Measurements from ENCODE around the gene ANKRD49.
"Not testable (repeated sequence)": the region's sequence is repeated elsewhere in the genome, so short reads cannot be mapped to it uniquely, and the experiment has no call there.

ANKRD49 gene

GRCh38 chr11:94493281-94494125 is at the start of gene ANKRD49, which contains the start of gene MRE11:
Gene ANKRD49 (plus strand): TSS chr11:94493984. CDS start chr11:94496694, 2,710 bp downstream.
Gene MRE11 (minus strand): TSS chr11:94493844. CDS start chr11:94492801, 1,043 bp downstream.
- peak; percentile 97 for DNase-seq

DNA sequence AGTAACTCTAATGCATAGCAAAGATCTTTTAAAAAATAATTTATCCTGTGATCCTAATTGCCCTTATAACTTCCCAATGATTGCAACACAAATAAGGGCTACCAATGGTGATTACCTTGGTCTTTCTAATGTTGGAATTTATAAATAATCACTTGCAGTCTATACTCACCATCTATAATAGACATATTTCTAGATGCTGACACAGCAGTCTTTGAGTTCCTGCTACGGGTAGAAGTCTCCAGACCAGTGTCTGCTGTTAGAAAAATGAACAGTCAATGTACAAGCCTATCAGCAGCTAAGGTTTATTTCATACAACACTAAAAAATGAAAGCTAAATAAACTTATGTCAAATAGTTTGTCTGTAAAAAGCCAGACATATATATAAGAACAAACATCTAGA is 48.1 kb upstream of the ANKRD49 start:
- no peak for DNase-seq

GRCh38 chr11:94447149-94447548 is 46.6 kb upstream of the ANKRD49 start:
- DNase-seq = no peak

DNA sequence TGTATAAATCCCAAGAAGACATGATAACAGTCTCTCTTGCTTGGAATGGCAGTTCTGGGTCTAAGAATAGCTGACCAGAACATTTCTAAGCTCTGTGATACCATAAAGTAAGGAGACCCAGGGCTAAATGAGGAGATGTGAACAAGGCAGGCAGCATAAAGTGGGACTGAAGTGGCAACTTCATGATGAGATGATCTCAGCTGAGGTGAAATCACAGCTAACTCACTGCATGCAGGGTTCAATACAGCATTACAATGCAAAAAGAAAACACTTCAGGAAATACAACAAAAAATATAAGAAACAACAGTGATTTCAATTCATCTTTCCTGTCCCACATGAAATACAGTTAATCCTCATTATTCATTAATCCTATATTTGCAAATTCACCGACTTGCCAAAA is 44.8 kb upstream of the ANKRD49 start:
- DNase-seq = no peak

GRCh38 chr11:94449437-94449836 is 44.3 kb upstream of the ANKRD49 start:
- DNase-seq = no peak

DNA sequence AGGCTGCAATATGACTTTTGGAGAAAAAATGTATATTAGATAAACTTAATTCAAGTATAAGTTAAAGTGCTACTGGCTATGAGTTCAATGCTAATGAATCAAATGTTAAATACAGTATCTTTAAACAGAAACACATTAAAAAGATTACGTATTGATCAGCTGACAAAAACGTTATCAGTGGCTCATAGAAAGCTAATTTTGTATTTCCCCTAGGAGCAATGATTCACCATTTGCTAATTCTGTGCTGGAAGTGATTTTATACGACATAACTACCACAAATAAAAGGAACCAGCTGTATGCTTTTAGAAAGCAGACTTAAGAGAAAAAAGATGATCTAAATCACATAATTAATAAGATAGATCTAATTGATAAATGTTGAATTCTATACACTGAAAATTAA is 43.7 kb upstream of the ANKRD49 start:
- DNase-seq = no peak

- DNase-seq = no peak
Measured at GRCh38 chr11:94452988-94453387, 40.8 kb upstream of the ANKRD49 start.

- no peak for DNase-seq
Measured at GRCh38 chr11:94454301-94454700, 39.5 kb upstream of the ANKRD49 start.

GRCh38 chr11:94455861-94456260 is 37.9 kb upstream of the ANKRD49 start:
- DNase-seq = no peak

DNA sequence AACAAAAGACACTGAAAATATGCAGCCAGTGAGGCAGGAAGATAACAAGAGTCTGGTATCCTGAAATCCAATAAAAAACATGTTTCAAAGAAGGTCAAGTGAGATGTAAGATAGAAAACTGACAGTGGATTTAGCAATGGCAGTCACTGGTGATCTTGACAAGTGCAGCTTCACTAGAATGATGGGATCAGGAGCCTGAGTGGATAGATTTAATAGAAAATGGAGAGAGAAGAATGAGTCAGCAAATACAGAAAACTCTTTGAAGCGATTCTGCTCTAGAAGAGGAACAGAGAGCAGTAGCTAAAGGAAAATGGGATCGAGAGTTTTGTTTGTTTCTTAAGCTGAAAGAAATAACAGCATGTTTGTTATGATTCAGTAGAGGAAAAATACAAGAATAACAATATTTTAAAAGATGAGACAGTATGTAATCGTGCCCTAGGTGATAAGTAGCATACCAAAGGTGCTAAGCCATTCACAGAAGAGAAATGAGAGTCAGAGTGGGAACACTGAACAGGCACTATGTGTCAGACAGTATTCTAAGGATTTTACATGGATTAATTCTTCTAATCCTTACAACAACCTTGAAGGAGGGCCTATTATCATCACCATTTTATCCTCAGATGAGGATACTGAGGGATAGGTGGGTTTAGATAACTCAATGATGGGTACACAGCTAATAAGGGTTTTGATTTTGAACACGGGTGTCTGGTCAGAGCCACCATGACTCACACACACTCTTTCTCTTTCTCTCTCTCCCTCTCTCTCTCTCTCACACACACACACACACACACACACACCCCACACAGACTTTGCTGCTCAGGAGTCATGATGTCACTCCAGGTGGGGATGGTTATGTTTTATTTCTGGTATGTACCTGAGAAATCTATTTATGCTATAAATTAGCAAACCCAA is 36.4 kb upstream of the ANKRD49 start:
- DNase-seq = no peak

DNA sequence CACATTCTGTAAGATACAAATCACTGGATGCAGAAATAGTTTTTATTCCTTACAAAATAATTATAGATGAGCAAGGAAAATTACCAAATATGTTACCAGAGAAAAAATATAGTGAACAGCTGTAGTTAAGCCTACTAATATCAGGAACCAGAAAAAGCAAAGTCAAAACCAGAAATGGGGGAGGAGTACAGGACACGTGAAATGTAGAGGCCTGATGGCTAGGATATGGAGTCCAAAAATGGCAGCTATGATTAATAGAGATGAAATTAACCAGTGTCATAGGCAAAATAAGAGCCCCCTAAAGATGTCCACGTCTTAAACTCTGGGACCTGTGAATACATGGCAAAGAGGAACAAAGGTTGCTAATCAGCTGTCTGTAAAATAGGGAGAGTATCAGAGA is 34.2 kb upstream of the ANKRD49 start:
- DNase-seq = no peak

DNA sequence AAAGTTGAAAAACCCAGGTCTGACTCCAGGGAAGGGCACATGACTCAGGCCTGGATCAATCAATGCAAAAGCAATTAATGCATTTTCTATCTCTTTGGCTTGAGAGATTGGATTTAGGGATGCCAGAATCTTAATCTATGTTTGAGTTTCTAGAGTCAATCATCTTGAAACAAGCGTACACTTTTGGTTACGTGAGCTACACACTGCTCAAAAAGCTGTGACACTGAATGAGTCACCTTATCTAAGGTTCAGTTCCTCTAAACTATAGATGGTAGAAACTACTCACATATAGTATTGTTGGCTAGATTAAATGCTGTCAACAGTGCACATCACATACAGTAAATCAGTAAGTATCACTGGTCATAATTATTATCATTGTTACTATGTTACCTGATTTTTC is 24.4 kb upstream of the ANKRD49 start:
- no peak for DNase-seq

GRCh38 chr11:94472916-94473799 is 20.6 kb upstream of the ANKRD49 start:
- no peak for DNase-seq

GRCh38 chr11:94477624-94478023 is 16.2 kb upstream of the ANKRD49 start:
- no peak for DNase-seq

GRCh38 chr11:94481342-94481741 is 12.4 kb upstream of the ANKRD49 start:
- no peak for DNase-seq

GRCh38 chr11:94486068-94486467 is 7.7 kb upstream of the ANKRD49 start:
- no peak for DNase-seq

GRCh38 chr11:94494126-94494680 is 419 bp downstream of the ANKRD49 start:
- no peak for DNase-seq

DNA sequence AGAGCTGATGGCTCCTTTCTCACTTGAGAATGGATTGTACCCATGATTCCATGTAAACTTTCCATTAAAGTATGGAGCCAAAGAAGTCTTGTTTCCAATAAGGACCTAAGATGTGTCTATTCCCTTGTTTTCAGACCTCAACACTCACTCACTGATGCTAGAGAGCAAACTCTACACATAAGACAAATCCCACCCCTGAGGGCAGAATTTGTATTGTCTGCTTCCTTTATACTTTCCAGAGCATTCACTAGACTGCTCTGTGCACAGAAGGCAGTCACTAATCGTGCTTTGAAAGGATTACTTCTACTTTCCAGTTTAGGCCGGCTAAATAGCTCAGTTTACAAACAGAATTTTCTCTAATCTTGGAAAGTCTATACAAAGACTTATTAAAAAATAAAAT is 6.4 kb downstream of the ANKRD49 start:
- no peak for DNase-seq

- no peak for DNase-seq
Measured at GRCh38 chr11:94501522-94501921, 7.7 kb downstream of the ANKRD49 start.

DNA sequence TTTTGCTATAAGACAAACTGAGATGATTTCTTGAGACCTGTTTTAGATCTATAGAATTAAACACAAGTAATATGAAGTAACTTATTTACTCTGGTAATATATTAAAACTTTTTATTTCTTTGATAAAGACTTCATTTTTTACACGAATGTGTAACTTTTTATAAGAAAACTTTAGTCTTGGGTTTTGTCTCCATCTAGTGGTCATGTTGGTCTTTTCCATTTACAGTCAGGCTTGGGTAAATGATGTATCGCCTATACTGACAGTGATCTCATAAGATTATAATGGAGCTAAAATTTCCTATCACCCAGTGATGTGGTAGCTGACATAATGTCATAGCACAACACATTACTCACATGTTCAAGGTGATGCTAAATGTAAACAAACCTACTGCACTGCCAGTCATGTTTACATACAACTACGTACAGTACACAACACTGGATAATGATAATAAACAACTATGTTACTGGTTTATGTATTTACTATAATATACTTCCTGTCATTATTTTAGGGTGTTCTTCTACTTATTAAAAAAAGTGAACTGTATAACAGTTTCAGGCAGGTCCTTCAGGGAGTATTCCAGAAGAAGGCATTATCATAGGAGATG is 11.0 kb downstream of the ANKRD49 start:
- DNase-seq = peak; percentile 19

GRCh38 chr11:94506513-94506912 is 12.7 kb downstream of the ANKRD49 start:
- not testable (repeated sequence) for DNase-seq

- DNase-seq = no peak
Measured at GRCh38 chr11:94507485-94507884, 13.7 kb downstream of the ANKRD49 start.

Measured in NCI-H446 treated with DMSO at 0.1 percent for 48 hours (cell line).